NAMALWA (cell line): ENCODE measurements around the gene BANF1.
"Not testable (repeated sequence)": the region's sequence is repeated elsewhere in the genome, so short reads cannot be mapped to it uniquely, and the experiment has no call there.

Source experiments
- DNase-seq: peaks from one replicate; pipeline ENCODE4 v3.0.0-alpha.2; 2015; ENCODE audit warnings: low spot score

BANF1 gene

DNA sequence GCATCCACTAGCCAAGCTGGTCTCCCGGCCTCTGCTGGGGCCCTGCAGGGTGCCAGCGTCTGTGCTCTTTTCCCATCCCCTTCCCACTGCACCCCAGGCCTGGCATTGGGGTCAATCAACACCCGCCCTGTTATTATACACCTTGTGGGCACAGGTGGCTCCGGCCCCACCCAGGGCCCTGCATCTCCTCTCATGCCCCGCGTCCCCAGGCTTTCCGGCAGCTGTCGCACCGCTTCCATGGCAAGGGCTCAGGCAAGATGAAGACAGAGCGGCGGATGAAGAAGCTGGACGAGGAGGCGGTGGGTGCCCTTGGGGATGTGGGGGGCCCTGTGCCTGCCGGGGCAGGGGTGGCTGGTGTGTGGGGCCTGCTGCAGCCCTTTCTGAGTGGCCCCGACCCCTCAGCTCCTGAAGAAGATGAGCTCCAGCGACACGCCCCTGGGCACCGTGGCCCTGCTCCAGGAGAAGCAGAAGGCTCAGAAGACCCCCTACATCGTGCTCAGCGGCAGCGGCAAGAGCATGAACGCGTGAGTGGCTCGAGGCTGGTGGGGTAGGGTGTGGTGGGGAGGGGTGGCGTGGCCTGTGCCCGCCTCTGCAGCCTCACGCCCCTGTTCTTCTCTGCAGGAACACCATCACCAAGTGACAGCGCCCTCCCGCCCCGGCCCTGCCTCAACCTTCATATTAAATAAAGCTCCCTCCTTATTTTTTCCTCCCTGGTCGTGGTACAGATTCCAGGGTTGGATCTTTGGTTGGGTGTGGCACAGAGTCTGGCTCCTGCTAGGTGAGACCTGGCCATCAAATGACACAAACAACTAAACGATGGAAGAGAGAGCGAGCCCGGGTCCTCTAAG lies 23.7 kb upstream of the BANF1 start:
- DNase-seq = no peak

DNA sequence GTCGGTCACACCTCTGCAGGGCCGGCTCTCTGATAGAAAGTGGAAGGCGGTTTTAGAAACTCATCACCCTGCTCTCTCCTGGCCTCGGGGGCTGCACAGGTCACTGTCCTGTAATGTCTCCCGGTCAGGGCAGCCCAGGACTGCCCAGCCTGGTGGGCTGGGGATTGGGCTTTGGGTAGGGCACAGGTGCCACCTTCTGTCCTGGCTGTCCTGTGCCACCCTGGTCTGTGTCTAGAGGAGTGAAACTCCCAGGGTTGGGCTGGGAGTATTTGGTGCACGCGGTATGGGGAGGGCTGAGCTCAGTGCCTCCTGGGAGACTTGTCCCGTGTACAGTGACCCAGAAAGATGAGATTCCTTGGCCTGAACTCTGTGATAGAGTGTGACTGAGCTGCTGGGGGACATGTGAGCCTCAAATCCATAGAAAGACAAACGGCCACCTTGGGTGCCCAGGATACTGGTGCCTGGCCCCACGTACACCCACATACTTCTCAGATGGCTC lies 23.0 kb upstream of the BANF1 start:
- no peak for DNase-seq

DNA sequence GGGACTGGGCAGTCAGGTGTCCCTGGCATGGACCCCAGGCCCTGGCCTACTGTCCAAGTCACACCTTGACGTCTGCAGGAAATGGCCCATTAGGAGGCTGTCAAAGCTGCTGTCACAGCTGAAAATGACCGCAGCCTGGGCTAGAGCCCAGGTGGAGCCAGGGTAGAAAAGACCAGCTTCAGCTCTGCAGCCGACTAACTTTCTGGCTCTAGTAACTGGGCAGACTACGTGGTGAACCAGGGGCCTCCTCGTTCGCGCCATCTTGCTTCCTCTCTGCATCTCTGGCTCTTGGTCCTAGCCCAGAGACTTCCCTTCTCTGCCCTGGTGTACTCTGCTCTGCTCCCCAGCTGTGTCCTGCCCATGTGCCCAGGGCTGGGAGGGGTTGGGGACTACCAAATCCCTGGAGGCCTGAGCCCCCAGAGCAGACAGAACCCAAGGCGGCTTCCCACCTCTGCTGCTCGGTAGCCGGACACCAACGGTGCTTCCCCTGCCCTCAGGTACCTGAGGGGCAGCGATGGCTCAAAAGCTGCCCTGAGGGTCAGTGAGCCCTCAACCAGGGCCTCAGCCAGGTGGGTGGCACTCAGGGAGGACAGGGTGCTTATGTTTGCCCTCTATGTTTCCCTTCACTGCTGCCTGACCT lies 21.1 kb upstream of the BANF1 start:
- no peak for DNase-seq

DNA sequence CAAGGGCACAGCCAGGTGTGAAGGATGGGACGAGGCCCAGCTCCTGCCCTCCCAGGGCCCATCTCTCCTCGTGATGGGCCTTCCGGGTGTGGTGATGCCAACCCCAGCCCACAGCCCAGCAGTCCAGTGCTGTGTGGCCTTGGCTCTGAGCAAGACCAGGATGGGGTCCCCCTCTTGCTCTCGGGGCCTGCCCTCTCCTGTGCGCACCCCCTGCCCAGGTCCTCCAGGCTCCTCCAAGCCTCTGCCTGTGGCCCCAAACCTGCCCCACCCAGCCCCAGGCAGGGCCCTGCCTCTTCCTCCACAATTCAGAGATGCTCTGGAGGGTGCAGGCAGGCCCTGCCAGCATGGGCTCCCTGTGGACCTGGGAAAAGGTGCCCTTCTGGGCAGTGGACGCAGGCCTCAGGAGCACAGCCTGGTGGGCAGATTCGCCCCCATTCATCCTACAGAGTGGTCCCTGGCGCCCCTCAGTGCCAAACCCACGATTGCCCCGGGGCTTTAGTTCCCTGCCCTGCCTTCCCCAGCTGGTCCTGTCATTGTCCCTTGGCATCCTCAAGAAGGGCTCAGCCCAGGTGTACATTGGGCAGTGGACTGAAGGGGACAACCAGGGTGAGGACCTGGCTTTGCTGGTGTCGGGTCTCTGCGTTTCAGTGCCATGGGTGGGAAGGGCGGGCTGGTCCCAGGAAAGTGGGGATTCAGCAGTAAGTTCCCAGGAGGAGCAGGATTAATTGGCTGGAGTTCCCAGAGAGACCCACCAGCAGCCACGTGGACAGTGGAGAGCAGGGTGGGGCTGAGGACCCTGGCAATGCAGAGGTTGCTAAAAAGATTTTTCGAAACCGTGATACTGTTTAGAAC lies 20.1 kb upstream of the BANF1 start:
- DNase-seq = no peak

DNA sequence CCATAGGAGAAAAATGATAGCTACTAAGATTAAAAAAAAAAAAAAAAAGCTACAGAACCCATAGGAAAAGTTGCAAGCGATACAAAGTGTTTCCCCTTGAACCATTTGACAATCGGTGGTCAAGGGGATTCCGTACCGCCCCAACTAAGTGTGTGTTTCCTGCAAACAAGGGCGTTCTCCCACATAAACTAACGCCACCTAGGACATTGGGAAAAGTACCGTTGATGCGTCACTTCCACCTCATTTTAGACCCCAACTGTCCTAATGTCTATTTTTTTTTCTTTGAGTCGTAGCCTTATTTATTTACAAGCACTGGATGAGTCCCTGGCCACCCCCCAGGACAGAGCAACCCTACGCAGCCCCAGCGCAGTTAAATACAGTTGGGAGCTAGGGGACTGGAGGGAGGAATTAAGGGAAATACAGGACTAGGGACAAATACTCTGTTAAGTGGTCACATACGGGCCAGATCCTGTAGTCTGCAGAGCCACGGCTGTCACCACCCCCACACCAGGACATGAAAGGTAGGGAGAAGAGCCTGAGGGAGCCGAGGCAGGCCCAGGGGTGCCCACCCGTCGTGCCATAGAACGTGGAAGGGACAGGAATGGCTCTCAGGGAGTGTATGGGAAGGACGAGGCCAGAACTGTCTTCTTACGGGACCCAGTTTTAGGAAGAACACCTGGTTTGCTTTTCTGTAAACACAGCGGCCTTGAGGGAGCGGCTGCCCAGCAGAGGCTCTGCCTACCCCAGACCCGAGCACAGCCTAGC lies 19.3 kb upstream of the BANF1 start:
- DNase-seq = no peak

DNA sequence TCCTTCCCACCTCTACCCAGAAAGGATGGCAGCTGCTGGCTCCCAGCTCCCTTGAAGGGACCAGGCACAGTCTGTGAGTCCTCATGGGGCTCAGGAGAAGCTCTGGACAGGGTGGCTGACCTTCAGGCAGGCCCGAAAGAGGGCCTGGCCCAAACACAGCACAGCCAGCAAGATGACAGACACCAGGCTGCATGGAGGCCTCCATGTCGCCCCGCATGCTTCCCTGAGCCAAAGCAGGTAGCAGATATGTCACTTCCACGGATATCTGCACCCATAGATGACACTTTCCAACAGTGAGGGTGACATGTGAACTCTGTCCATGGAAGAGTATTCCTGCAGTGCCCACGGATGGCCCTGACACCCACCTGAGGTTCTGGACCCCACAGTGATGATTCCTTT lies 18.7 kb upstream of the BANF1 start:
- DNase-seq = no peak

DNA sequence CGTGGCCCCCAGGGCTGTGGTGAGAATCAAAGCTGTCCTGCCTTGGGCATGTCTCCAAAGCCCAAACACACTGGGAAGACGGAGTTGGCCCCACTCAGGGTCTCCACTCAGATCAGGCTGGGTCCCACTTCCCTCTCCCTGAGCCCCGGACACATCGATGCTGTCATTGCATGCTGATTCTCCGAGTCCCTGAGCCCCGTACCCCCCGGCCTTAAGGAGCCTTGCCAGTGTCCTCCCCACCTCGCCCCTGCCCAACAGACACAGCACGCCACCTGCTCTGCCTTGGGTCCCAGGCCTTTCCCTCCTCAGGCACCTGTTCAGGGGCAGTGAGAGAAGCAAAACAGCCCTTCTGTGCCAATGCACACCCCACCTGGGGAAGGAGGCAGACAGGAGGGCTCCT lies 15.0 kb upstream of the BANF1 start:
- no peak for DNase-seq

DNA sequence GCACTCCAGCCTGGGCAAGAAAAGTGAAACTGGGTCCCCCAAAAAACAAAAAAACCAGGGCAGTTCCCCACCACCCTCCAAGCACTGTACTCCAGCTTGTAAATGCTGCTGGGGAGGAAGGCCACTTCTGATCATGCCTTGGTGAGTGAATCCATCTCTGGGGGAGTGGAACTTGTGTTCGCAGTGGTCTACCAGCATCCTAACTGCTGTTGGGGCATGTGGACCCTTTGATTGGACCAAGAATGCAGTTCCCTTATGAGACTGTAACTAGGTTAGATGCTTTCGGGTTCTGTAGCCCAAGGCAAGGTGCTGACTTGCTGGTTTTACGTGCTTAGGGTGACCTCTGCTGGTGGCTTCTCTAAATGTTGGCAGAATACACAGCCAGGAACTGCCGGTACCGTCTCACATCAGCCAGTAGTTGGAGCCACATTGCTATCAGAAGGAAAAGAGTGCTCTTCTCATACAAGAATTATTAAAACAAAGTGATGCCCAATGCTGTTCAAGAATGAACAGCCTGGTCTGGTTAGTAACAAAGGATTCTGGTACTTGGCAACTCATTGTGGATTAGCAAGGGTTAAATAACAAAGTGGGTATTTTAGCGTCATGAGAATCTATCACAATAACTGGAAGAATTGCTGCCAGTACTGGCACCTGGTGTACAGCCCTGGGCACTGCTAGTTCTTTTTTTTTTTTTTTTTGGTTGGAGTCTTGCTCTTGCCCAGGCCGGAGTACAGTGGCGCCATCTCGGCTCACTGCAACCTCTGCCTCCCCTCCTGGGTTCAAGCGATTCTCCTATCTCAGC lies 13.3 kb upstream of the BANF1 start:
- DNase-seq = peak; percentile 98

DNA sequence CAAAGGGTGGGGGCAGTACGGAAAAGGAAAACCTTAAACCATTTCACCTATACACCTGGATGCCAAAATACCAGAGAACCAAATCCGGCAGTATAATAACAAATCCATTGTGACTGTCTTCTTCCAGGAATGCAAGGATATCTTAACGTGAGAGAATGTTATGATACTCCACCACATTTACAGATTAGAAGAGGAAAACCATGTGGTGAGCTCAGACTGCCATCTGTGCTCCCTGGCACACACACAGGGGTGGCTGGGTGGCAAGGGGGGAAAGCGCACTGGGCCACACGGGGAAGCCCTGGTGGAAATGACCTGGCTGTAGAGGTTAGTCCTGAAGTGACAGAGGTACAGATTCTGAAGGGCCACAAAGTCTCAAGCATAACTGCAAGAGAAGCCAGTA lies 10.2 kb upstream of the BANF1 start:
- DNase-seq = no peak

DNA sequence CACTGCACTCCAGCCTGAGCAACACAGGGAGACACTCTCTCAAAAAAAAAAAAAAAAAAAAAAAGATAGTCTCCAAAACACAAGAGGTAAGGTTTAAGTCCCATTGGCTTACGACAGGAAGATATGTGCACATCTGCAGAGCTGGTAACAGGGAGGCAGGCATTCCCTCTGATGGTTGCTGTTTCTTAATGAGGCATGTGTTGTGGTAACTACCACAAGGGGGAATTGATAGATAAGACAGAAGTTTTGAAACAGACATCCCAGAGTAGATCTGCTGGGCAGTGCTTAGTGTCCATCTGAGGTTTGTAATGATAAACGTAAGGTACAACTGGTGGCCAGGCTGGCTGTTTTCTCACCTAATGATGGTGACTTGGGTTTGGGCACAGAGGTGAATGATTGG lies 5.0 kb upstream of the BANF1 start:
- no peak for DNase-seq

DNA sequence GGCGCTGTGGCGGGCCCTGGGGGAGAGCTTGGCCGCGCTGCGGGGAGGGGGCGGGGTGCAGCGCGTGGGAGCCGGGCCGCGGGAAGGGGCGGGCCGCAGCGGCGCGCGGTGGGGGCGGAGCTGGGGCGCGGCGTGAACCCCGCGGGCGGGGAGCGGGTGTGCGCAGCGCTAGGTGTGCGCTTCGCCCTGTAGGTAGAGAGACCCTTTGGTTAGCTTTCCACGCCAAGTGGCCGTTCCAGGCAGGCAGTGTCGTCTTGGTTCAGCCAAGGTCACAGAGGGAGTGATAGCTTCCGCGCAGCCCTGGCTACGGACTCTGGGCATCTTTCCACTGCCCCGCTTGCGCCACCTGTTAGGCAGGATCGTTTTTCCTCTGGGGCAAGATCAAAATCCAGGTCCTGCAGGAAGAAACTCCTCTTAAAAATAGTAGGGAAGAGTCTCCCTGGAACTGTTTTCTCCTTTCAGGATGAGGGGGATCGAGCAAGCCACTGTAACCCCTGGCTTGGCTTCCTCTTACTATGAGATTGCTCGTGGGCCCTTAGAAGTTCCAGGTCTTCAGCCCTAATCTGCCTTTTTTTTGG lies 434 bp downstream of the BANF1 start:
- no peak for DNase-seq

DNA sequence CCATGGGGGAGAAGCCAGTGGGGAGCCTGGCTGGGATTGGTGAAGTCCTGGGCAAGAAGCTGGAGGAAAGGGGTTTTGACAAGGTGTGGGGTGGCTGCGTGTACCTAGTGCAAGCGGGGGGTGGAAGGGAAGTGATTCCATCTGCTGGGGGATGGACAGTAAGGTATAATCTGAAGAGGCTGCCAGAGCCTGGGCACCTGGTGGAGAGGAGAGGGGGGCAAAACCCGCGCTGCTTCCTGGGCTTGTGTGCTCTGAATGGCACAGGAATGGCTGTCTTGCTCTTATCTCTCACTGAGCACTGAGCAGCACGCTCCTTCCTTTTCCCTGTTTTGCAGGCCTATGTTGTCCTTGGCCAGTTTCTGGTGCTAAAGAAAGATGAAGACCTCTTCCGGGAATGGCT lies 988 bp downstream of the BANF1 start:
- DNase-seq = no peak

DNA sequence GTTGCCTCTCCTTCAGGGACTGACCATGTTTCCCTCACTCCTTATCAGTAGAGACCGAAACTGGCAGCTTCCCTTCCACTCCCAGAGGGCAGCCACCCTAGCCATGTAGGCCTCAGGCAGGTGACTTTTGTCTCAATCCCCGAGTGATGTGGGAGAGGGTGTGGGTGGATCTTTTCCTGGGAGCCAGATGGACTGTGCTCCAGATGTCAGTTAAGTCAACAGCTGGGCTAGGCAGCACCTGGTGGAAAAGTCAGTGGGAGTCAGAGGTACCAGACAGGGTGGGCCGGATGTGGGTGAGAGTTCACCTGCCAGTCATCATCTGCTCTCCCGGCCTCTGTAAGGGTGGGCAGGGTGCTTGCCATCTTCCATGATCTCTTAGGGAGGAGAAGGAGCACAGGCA lies 1.9 kb downstream of the BANF1 start:
- DNase-seq = no peak

DNA sequence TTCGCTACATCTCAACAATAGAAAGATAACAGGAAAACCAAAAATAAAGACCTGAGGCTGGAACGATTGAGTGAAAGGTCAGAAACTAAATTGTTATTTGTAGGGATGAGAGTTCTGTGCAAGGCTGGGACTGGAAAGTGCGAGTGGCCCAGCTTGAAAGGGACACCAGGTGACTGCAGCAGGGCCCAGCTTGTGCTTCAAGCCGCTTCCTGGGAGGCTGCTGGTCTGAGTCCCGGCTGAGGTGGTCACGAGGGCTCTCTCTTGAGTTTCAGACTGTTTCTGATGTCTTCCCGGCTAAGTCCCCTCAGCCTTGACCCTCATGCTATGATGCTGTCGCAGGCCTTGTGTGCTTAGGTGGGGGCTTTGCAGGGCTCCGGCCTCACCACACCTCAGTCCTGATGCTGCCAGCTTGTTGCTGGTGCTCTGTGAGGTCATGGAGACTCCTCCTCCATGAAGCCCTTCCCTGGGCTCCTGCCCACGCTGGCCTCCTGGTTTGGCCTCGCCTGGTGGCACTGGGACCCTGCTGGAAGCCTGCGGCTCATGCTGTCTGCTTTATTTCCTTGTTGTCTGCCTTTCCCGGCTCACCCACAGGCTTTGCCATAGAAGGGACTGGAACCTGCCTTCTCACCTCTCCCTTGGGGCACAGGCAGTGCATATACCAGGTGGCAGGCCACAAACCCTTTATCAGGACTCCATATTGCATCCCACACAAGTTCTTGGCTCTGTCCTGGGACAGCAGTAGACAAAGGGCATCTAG lies 4.0 kb downstream of the BANF1 start:
- no peak for DNase-seq

DNA sequence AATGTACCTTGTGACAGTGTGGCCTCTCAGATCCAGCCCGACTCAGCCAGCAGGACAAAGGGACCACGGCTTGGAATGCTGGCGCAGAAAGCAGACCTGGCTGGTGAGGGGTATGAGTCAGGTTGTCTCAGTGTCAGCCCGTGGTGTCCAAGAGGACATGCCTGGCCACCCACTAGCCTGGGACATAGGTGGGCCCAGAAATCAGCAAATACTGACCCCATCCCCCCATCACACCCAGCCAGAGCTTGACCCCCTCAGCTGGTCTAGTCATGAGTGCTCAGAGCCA lies 4.5 kb downstream of the BANF1 start:
- no peak for DNase-seq

DNA sequence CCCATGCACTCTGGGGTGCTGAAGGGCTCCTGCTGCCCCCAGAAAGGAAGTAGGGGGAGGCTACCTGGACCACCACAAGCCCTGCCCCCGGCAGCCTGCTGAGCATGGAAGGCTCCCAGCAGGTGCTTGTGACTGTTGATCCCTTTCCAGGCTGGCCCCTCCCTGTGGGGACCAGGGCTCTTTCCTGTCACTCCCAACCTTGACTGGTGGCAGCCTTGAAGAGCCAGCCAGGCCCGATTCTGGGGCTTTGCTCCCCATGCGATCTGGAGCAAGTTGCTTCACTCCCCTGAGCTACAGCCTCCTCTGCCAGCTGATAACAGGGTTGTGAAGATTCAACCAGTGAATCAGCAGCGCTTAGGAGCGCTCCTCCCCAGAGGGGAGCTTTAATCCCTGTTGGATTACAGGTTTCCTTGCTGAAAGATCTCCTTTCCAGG lies 4.9 kb downstream of the BANF1 start:
- DNase-seq = no peak

DNA sequence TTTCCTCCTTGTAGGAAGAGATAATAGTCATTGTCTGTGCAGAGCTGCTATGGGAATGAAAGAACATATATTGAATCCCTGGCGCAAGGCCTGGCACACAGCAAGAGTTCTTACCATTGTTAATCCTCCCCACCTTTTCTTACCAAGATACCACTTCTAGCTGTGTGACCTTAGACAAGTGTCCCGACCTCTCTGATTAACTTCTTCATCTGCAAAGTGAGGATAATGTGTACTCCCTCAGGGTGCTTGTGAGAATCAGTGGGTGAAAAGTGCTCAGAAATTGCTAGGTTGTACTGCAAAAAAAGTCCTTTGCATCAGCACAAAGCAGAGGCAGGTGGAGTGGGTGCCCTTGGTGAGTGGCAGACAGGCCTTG lies 5.8 kb downstream of the BANF1 start:
- no peak for DNase-seq

DNA sequence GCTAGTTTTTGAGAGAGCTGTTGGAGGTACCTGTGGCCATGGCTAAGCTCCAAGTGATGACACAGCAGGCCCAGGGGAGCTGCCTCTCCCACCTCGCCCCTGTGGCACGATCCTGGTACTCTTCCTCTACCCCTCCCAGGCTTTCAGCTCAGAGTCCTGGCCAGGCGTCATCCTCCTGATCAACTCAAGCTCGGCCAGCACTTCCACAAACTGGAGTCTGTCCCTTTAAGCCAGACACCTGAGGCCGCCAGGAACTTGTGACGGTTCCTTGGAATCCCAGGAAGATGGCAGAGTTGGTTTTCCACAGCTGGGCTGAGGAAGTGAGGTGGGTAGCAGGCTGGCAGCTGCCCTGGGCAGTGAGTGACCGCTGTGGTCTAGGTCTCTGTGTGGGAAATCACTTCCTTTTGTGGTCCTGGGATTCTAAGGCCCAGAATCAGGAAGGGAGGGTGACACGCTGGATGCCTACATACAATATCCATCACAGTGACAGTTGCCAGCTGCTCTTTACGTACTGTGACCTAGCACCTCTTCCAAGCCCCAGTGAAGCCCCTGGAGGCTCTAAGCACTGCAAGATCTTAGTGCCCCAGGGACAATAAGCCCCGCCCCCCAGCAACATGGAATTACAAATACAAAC lies 6.3 kb downstream of the BANF1 start:
- DNase-seq = no peak

DNA sequence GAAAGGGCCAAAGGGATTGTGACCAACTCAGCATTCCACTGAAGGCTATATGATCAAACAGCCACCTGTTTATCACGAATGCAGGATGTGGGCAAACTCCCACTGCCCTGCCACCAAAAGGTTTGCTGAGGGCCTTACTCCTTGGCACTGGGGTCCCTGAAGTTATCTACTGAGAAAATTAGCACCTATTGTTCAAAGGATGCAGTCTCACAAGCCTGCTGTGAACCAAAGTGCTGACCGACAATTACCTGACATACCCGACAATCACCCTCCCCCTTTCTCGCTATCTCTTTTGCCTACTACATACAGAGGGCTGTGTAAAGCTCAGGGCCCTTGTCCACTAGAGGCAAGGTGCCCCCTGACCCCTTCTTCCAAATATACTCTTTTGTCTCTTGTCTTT lies 7.7 kb downstream of the BANF1 start:
- not testable (repeated sequence) for DNase-seq
